Measurements from ENCODE around the gene GNG11. TPM values are rescaled to one million over a fixed set of nuclear protein-coding genes. Genes with fewer than 3 reads are reported as not detected.

Gene GNG11
- total RNA-seq, 1 experiment from 2014 or later: not detected

Small RNA genes lying within 50 kb of the gene (small RNA-seq; reads per million reads assigned to genes)
- not detected for gene AC002076.2

Other genes starting within 250 kb of the GNG11 start
- not detected in 2 replicates for gene TFPI2, start 31.0 kb upstream of the GNG11 start, total RNA-seq (2014; rRNA removed; shearing (Covaris generic); ENCODE audit: low replicate concordance)
- not detected in 2 replicates for gene GNGT1, start 15.2 kb upstream of the GNG11 start, total RNA-seq (2014; rRNA removed; shearing (Covaris generic); ENCODE audit: low replicate concordance)
- gene BET1, start 82.6 kb downstream of the GNG11 start, total RNA-seq (2014; rRNA removed; shearing (Covaris generic); ENCODE audit: low replicate concordance): 16.8 and 28.0 TPM in 2 replicates

Data from Karpas-422 (cell line).